ENCODE results near the gene PC.

- no peak for TF ChIP-seq POLR2A (IDR thresholded peaks at IDR 0.05)
- no peak for TF ChIP-seq CTCF (IDR thresholded peaks at IDR 0.05)
Observed at GRCh38 chr11:66842501-66842895, 115.7 kb downstream of the PC start.

Measured in body of pancreas (tissue), 4 donors.